ENCODE data around the gene NHERF2. TPM values are rescaled to one million over a fixed set of nuclear protein-coding genes. Genes with fewer than 3 reads are reported as not detected.

Gene NHERF2
- total and polyA plus RNA-seq, 9 of the 15 experiments (the other 6 are each of a cell fraction or from before 2014, with no cell fraction given) = 0.15 to 42.0 (median 12.5) TPM

DNA sequence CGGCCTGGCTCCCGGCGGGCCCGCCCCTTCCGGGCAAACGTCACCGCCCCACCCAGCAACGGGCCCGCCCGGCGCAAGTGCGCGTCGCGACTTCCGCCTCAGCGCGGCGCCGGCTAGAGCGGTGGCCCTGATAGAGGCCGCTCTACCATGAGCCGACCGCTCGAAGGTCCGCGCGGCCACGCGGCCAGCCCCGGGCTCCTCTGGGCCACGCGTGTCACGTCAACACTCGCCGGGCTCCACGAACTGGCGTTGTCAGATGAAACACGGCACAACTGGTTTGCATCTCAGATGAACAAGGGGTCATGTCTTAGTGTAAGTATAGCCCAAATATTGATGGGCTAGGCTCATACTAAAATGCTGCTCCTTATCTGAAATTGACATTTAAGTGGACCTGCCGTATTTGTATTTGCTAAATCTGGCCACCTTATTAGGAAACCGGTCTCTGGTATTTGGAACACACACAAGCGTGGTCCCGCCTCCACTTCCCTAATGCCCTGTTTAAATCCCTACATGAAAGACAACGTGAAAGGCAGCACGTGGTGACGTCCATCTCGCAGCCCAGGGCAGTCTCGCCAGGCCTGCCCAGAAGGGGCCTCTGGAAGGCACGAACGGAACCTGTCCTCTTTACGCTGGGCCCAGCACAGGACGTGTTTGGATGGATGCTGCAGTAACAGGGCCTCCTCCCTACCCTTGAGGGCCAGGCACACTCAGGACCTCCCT, 16.8 kb upstream of the NHERF2 start, which contains the start of gene ZNF598 (continued):
- no peak for TF ChIP-seq ATF3 (IDR thresholded peaks at IDR 0.05)
- 0 out of 2 replicates have a peak, but pooled peaks have one; percentile 49 for TF ChIP-seq ATF3 (CRISPR knock-in tag; conservative IDR thresholded peaks at IDR 0.05)
- peak in 1 of 2 experiments; percentile 68; a peak in 1 of 4 replicates for TF ChIP-seq CSDE1 (IDR thresholded peaks at IDR 0.05)
- TF ChIP-seq, protein P1, sequence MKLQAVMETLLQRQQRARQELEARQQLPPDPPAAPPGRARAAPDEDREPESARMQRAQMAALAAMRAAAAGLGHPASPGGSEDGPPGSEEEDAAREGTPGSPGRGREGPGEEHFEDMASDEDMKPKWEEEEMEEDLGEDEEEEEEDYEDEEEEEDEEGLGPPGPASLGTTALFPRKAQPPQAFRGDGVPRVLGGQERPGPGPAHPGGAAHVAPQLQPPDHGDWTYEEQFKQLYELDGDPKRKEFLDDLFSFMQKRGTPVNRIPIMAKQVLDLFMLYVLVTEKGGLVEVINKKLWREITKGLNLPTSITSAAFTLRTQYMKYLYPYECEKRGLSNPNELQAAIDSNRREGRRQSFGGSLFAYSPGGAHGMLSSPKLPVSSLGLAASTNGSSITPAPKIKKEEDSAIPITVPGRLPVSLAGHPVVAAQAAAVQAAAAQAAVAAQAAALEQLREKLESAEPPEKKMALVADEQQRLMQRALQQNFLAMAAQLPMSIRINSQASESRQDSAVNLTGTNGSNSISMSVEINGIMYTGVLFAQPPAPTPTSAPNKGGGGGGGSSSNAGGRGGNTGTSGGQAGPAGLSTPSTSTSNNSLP (IDR thresholded peaks at IDR 0.05; ENCODE audit: borderline replicate concordance, low read depth, low read length) = no peak
- TF ChIP-seq, protein P2, sequence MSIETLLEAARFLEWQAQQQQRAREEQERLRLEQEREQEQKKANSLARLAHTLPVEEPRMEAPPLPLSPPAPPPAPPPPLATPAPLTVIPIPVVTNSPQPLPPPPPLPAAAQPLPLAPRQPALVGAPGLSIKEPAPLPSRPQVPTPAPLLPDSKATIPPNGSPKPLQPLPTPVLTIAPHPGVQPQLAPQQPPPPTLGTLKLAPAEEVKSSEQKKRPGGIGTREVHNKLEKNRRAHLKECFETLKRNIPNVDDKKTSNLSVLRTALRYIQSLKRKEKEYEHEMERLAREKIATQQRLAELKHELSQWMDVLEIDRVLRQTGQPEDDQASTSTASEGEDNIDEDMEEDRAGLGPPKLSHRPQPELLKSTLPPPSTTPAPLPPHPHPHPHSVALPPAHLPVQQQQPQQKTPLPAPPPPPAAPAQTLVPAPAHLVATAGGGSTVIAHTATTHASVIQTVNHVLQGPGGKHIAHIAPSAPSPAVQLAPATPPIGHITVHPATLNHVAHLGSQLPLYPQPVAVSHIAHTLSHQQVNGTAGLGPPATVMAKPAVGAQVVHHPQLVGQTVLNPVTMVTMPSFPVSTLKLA (conservative IDR thresholded peaks at IDR 0.05) = peak; percentile 95 to 98
- TF ChIP-seq, protein P3, sequence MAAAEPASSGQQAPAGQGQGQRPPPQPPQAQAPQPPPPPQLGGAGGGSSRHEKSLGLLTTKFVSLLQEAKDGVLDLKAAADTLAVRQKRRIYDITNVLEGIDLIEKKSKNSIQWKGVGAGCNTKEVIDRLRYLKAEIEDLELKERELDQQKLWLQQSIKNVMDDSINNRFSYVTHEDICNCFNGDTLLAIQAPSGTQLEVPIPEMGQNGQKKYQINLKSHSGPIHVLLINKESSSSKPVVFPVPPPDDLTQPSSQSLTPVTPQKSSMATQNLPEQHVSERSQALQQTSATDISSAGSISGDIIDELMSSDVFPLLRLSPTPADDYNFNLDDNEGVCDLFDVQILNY (CRISPR knock-in tag; IDR thresholded peaks at IDR 0.05) = peak; percentile 10; the same call in 1 of the 2 replicates
- no peak for TF ChIP-seq MAFK (IDR thresholded peaks at IDR 0.05; ENCODE audit: low read length)
- peak; percentile 38; the same call in 1 of the 2 replicates for TF ChIP-seq KLF13 (tag; IDR thresholded peaks at IDR 0.05; ENCODE audit: borderline replicate concordance, low read depth)
- peak; percentile 96 for TF ChIP-seq MAX (CRISPR knock-in tag; IDR thresholded peaks at IDR 0.05)
- peak; percentile 80 for TF ChIP-seq HCFC1 (IDR thresholded peaks at IDR 0.05; ENCODE audit: low read depth, low read length)
- no peak for TF ChIP-seq ELF4 (CRISPR knock-in tag; IDR thresholded peaks at IDR 0.05)
- no peak for TF ChIP-seq EZH2 (IDR thresholded peaks at IDR 0.05; ENCODE audit: borderline replicate concordance, low read depth, low read length)
- TF ChIP-seq FOXJ3 (CRISPR knock-in tag; IDR thresholded peaks at IDR 0.05) = no peak
- no peak for TF ChIP-seq ZNF124 (CRISPR knock-in tag; IDR thresholded peaks at IDR 0.05)
- no peak for TF ChIP-seq HDGF (IDR thresholded peaks at IDR 0.05)
- no peak for TF ChIP-seq ZNF740 (CRISPR knock-in tag; IDR thresholded peaks at IDR 0.05)
- TF ChIP-seq ZNF740 (tag; IDR thresholded peaks at IDR 0.05) = 0 out of 4 replicates have a peak, but pooled peaks of 1 of the 2 experiments have one; percentile 37
- no peak for TF ChIP-seq NELFE (IDR thresholded peaks at IDR 0.05; ENCODE audit: insufficient read depth, insufficient read length)
- no peak for TF ChIP-seq MYNN (IDR thresholded peaks at IDR 0.05)
- TF ChIP-seq MYNN (CRISPR knock-in tag; IDR thresholded peaks at IDR 0.05) = no peak
- TF ChIP-seq ZNF76 (CRISPR knock-in tag; IDR thresholded peaks at IDR 0.05; ENCODE audit: borderline replicate concordance) = no peak
- peak; percentile 47 for TF ChIP-seq NFIC (IDR thresholded peaks at IDR 0.05)
- no peak for TF ChIP-seq RHOXF2B (CRISPR knock-in tag; conservative IDR thresholded peaks at IDR 0.05)

Data from K562 (cell line).